Hematopoietic multipotent progenitor cell treated with erythropoietin and hydrocortisone succinate and interleukin-3 and kit ligand, for 15 days (in vitro differentiated cells): ENCODE data around the gene SIGMAR1.

Source experiments
- DNase-seq: peaks from one replicate; pipeline ENCODE4 v3.0.0-alpha.2; 2015; ENCODE audit warnings: low spot score

Gene SIGMAR1

DNA sequence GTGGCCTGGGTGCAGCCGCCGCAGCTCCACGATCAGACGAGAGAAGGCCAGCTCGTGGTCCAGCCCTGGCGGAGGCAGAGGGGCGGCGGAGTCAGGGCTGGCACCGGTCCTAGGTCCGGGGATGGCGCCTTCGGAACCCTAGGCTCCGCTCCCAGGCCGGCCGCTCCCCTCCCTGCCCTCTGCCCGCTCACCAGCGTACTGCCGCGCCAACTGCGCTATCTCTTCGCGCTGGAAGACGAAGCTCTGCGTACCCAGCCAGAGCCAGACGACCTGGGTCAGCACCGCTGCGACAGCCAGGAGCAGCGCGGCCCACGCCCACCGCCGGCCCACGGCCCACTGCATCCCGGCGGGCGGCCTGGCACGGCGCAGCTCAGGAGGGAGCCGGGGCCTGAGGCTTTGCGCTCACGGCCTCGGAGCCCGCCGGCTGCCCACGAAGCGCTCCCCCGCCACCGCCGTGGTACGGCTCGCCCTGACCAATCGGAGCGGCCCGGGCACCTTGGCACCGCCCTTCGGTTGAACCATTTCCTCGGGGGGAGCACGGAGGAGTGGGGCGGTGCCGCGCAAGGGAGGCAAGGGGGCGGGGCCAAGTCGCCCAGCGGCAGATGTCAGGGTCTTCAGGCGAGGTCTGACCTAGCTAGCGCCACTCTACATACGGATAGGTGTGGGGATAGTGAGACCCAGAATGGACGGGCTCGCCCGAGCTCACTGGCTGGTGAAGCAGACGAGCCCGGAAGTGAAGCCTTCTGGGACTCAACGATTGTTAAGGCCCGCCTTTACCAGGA is at the start of gene SIGMAR1:
Gene SIGMAR1, minus strand, starts transcription at position 432 of the 782 bp plus-strand sequence. Its CDS starts 90 bp downstream, at position 342.
- peak; percentile 94 for DNase-seq

GRCh38 chr9:34686732-34687131 is 49.1 kb upstream of the SIGMAR1 start:
- DNase-seq, result no peak

GRCh38 chr9:34686231-34686630 is 48.6 kb upstream of the SIGMAR1 start:
- DNase-seq, result no peak

DNA sequence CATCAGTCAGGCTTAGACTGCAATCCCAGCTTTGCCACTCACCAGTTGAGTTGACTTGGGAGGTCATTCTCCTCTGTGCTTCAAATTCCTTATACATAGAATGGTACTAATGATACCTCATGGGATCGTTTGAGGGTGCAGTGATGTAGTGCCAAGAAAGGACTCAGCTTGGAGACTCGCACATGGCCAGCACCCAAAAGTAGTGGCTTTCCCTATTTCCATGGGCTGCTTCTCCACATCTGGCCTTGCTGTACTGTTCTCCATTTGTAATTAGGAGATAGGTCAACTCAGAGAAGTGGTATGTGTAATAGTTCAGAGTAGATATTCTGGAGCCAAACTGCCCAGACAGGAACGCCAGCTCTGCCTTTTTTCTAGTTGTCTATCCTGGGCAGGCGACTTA is 48.0 kb upstream of the SIGMAR1 start:
- DNase-seq, result no peak

- no peak for DNase-seq
These were observed 47.2 kb upstream of the SIGMAR1 start for GRCh38 chr9:34684816-34685215.

- DNase-seq, result no peak
These were observed 46.6 kb upstream of the SIGMAR1 start for GRCh38 chr9:34684145-34684544.

GRCh38 chr9:34675869-34676268 is 38.3 kb upstream of the SIGMAR1 start:
- no peak for DNase-seq

- peak; percentile 70 for DNase-seq
These were observed 37.6 kb upstream of the SIGMAR1 start for GRCh38 chr9:34675048-34675714.

- DNase-seq, result no peak
These were observed 36.9 kb upstream of the SIGMAR1 start for GRCh38 chr9:34674440-34674839.

DNA sequence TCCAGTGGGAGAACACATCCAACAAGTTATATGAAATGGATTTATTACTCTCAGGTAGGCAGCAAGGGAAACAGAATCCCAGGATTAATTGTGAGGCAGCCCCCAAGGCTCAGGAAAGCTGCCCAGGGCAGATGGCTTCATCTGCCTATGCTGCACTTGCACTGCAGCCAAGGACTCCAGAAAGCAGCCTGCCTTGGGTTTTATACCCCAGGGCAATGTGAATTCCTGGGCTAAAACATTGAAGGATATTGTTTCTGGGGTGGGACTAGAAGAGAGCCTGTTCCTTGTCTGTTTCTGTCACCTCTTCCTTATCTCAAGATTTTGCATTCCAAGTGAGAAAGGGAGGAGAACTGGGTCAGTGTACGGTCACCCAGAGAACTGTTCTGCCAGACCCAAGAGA is 33.7 kb upstream of the SIGMAR1 start:
- no peak for DNase-seq

DNA sequence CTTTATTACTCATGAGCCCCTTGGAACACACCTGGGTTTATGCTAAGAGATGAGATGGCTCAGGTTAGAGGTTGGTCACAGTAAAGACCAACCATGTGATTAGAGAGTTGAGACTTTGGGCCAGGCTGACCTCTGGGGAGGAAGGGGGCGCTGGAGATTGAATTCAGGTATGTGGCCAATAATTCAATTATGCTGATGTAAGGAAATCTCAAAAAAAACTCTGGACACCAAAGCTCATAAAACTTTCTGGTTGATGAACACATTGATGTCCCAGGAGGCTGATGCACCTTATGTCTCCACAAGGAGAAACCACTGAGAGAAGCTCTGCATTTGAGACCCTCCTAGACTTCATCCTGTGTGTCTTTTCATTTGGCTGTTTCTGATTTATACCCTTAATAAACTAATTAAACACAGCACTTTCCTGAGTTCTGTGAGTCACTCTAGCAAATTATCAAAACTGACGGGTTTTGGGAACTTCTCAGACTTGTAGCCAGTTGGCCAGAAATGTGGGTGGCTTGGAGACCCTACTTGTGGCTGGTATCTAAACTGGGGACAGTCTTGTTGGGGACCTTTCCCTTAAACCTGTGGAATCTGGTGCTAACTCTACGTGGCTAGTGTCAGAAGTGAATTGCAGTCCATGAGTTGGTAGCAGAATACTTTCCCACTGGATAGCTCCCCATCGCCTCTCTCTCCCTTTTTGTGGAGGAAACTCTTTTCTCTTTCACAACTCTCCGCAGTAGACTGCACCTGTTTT is 32.4 kb upstream of the SIGMAR1 start:
- no peak for DNase-seq

GRCh38 chr9:34665381-34666250 is 28.0 kb upstream of the SIGMAR1 start:
- DNase-seq, result peak; percentile 93

- no peak for DNase-seq
These were observed 27.4 kb upstream of the SIGMAR1 start for GRCh38 chr9:34665067-34665380.

DNA sequence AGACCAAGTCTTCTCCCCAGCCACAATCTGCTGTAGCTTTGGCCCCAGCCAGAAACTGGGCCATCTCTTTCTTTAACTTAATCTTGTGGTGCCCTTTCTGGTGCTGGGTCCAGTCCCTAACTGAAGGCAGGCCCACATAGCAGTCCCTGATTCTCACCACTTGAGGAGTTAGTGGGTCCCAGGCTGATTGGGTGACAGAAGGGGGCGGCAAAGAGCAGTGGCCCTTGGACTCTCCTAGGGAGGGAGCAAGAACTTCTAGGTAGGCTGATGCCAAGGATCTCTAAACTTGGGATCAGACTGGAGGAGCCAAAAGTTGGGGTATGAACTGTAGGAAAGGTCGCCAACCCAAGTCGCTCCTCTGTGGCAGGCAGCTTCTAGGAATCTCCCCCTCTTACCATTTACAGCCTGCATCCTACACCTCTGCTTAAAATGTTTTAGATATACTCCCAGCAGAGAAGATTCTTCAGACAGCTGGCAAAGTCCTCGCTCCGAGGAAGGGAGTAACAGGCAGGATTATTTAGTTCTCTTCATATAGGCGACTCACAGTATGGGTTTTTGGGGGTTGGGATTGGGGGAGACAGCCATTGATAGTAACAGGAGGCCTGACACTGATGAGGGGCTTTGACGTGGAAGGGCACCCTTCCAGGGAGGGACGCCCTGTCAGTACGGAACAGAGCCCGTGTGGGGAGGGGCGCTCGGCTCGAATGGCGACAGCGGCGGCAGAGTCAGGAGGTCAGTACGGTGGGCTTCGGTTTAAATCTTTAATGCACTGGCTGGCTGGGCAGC is 26.9 kb upstream of the SIGMAR1 start:
- peak; percentile 84 for DNase-seq

- DNase-seq, result no peak
These were observed 25.7 kb upstream of the SIGMAR1 start for GRCh38 chr9:34663303-34663605.

DNA sequence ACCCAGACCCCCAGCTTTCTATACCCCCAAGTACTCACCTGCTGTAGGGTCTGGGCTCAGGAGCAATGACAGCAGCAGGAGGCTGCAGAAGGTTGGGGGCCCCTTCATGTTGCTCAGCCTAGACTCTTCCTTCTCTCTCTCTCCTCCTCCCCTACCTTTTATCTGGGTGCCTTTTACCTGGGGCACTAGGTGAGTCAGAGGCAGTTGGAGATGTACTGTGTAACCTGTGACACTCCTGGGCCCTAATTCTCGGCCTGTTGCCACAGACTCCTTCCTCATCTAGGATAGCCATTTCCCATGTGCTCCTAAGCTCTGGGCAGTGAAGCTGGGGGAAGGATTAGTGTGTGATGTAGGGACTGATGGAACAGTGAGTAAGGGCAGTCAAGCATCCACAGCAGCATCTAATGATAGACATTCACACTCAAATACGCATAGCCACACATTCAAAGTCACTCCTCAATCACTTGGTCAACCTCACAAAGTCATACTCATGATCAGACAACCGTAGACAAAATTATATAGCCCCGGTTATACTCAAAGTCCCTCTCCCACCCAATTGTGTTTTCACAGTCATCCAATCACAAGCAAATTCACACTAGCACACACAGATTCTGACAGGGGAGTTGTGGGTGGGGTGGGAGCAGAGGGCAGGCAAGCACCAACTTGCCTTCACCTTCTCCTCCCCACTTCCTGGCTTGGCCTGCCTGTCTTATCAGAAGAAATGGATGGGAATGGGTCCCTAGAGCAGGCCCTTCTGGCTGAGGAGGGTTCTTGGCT is 25.1 kb upstream of the SIGMAR1 start, which contains the start of gene CCL27:
Gene CCL27, minus strand, starts transcription at position 132 of the 777 bp plus-strand sequence. Its CDS starts 24 bp downstream, at position 108.
- no peak for DNase-seq

- DNase-seq, result no peak
These were observed 22.1 kb upstream of the SIGMAR1 start for GRCh38 chr9:34659592-34660253.

- DNase-seq, result no peak
These were observed 20.9 kb upstream of the SIGMAR1 start for GRCh38 chr9:34658461-34658860.

GRCh38 chr9:34656992-34657391 is 19.4 kb upstream of the SIGMAR1 start:
- no peak for DNase-seq

DNA sequence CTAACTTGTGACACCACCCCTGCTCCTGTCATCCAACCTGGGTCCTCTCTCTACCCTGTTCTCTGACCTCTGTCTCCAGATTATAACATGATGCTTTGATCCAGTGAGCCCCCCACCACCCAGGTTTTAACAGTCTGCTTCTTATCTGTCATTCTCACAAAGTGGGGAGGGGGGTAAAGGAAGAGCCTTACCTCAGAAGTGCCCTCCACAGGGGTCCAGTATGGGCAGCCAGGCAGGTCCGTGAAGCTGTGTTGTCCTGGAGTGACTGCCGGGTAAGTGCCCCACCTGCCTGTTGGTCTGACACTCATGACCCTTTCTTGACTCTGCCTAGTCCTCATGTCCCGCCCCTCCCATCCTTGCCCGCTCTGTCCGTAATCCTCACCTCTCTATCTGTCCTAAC is 17.8 kb upstream of the SIGMAR1 start:
- DNase-seq, result no peak
